BE2C (cell line): ENCODE measurements around the gene PDS5A.
"Not testable (repeated sequence)": the region's sequence is repeated elsewhere in the genome, so short reads cannot be mapped to it uniquely, and the experiment has no call there.

Experiments
- DNase-seq: peaks from one replicate; pipeline ENCODE4 v3.0.0-alpha.2; 2020
- H3K27me3 ChIP-seq: fragments of 250-450 bp; sonication (Bioruptor Pico); 2 replicates; pipeline ENCODE4 v1.5.1; 2020; ENCODE audit warnings: mild to moderate bottlenecking
- H3K36me3 ChIP-seq: fragments of 250-450 bp; sonication (Bioruptor Pico); 2 replicates; pipeline ENCODE4 v1.5.1; 2020; ENCODE audit warnings: mild to moderate bottlenecking
- H3K4me1 ChIP-seq: fragments of 250-450 bp; sonication (Bioruptor Pico); 2 replicates; pipeline ENCODE4 v1.5.1; 2020
- H3K4me3 ChIP-seq: 2 replicates; pipeline ENCODE4 v1.5.1; 2011; ENCODE audit warnings: low read depth, low read length
- H3K9me3 ChIP-seq: fragments of 250-450 bp; sonication (Bioruptor Pico); 2 replicates; pipeline ENCODE4 v1.5.1; 2020
- CTCF ChIP-seq: IDR thresholded peaks from 2 replicates; pipeline ENCODE4 v1.5.1; 2012; ENCODE audit warnings: mild to moderate bottlenecking, low read depth, low read length

The PDS5A gene

GRCh38 chr4:39802005-39802404, 175.7 kb downstream of the PDS5A start:
- Histone ChIP-seq H3K9me3 (no peaks in the 10 kb centered on the region), H3K36me3 (no peaks in the 10 kb centered on the region), H3K27me3 (no peaks in the 10 kb centered on the region), H3K4me1 (no peaks in the 10 kb centered on the region), H3K4me3 (no peak overlapping the region)
- DNase-seq = no peak
- no peak for TF ChIP-seq CTCF

GRCh38 chr4:39792976-39793375, 184.7 kb downstream of the PDS5A start:
- H3K4me1 ChIP-seq, H3K27me3 ChIP-seq, H3K36me3 ChIP-seq, H3K4me3 ChIP-seq, H3K9me3 ChIP-seq, DNase-seq: not testable (repeated sequence)

- Histone ChIP-seq H3K4me3 (no peak overlapping the region), H3K27me3 (no peaks in the 10 kb centered on the region), H3K9me3 (no peaks in the 10 kb centered on the region), H3K4me1 (no peaks in the 10 kb centered on the region), H3K36me3 (no peaks in the 10 kb centered on the region)
- no peak for TF ChIP-seq CTCF
- no peak for DNase-seq
These were observed 185.2 kb downstream of the PDS5A start for GRCh38 chr4:39792529-39792928.

- Histone ChIP-seq H3K4me3 (no peak overlapping the region), H3K36me3 (no peaks in the 10 kb centered on the region), H3K27me3 (no peaks in the 10 kb centered on the region), H3K4me1 (no peaks in the 10 kb centered on the region), H3K9me3 (no peaks in the 10 kb centered on the region)
- no peak for DNase-seq
- no peak for TF ChIP-seq CTCF
These were observed 185.6 kb downstream of the PDS5A start for GRCh38 chr4:39792128-39792527.

- no peaks in the 10 kb centered on the region for H3K27me3 ChIP-seq
- H3K4me1 ChIP-seq = no peaks in the 10 kb centered on the region
- DNase-seq = no peak
- no peaks in the 10 kb centered on the region for H3K36me3 ChIP-seq
- no peak overlapping the region for H3K4me3 ChIP-seq
- no peaks in the 10 kb centered on the region for H3K9me3 ChIP-seq
- no peak for TF ChIP-seq CTCF
These were observed 190.9 kb downstream of the PDS5A start for GRCh38 chr4:39786838-39787237.

- no peaks in the 10 kb centered on the region for H3K27me3 ChIP-seq
- no peaks in the 10 kb centered on the region for H3K36me3 ChIP-seq
- DNase-seq = no peak
- H3K4me1 ChIP-seq = no peaks in the 10 kb centered on the region
- H3K4me3 ChIP-seq = no peak overlapping the region
- no peaks in the 10 kb centered on the region for H3K9me3 ChIP-seq
- TF ChIP-seq CTCF = no peak
These were observed 192.6 kb downstream of the PDS5A start for GRCh38 chr4:39785083-39785482.

- H3K27me3 ChIP-seq, H3K4me1 ChIP-seq, H3K4me3 ChIP-seq, H3K9me3 ChIP-seq, DNase-seq: not testable (repeated sequence)
- H3K36me3 ChIP-seq = peaks cover 19% of the 10 kb centered on the region
These were observed 195.7 kb downstream of the PDS5A start for GRCh38 chr4:39781988-39782387.
